Fibroblast of the aortic adventitia (primary cell): ENCODE data around the gene DDTL. TPM values are rescaled to one million over a fixed set of nuclear protein-coding genes. Genes with fewer than 3 reads are reported as not detected.
"Not testable (repeated sequence)": the region's sequence is repeated elsewhere in the genome, so short reads cannot be mapped to it uniquely, and the experiment has no call there.

Source experiments
- DNase-seq: peaks from one replicate; pipeline ENCODE4 v3.0.0-alpha.2; 2010; ENCODE audit warnings: low read depth
- H3K4me3 ChIP-seq: 2 replicates; pipeline ENCODE4 v1.5.1; 2011; ENCODE audit warnings: low read depth, mild to moderate bottlenecking, control low read depth, low read length, moderate library complexity
- total RNA-seq: library from RNA; depleted of rRNA; stranded (reverse); fragments of >200 nt; gene quantifications from 2 replicates; pipeline ENCODE4 v1.2.3, GENCODE V29; 2012; ENCODE audit warnings: low replicate concordance
- TF ChIP-seq, protein P1 (sequence below): IDR thresholded peaks from 2 replicates; pipeline ENCODE4 v1.5.1; 2011; ENCODE audit warnings: mild to moderate bottlenecking, low read length, control low read depth, inconsistent platforms; ENCODE audit not compliant: insufficient read depth

The DDTL gene
- 0.81 and 1.8 TPM in 2 replicates for total RNA-seq

DNA sequence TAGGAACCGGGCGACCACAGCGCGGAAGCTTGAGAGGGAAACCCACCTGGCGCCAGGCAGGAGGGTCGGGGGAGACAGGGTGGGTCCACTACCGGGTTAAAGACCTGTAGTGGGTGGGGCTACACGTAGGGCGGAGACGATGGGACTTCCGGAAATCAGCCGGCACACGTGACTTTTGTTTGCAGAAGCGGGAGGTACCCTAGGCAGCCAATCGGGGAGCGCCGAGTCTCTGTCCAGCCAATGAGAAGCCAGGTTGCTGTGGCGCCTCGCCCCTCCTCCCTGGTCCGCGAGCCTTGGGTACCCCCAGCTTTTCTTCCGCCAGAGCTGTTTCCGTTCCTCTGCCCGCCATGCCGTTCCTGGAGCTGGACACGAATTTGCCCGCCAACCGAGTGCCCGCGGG is at the start of gene DDTL:
DDTL (plus strand) TSS at position 321 of the 400 bp plus-strand sequence; CDS start at position 348, 27 bp downstream.
- H3K4me3 ChIP-seq, DNase-seq: not testable (repeated sequence)

GRCh38 chr22:23920267-23920611 is 46.4 kb upstream of the DDTL start:
- H3K4me3 ChIP-seq, DNase-seq: not testable (repeated sequence)

GRCh38 chr22:23921586-23922201 is 45.0 kb upstream of the DDTL start:
- H3K4me3 ChIP-seq = not testable (repeated sequence)
- DNase-seq = peak; percentile 22

- no peak for DNase-seq
- TF ChIP-seq, protein P1, sequence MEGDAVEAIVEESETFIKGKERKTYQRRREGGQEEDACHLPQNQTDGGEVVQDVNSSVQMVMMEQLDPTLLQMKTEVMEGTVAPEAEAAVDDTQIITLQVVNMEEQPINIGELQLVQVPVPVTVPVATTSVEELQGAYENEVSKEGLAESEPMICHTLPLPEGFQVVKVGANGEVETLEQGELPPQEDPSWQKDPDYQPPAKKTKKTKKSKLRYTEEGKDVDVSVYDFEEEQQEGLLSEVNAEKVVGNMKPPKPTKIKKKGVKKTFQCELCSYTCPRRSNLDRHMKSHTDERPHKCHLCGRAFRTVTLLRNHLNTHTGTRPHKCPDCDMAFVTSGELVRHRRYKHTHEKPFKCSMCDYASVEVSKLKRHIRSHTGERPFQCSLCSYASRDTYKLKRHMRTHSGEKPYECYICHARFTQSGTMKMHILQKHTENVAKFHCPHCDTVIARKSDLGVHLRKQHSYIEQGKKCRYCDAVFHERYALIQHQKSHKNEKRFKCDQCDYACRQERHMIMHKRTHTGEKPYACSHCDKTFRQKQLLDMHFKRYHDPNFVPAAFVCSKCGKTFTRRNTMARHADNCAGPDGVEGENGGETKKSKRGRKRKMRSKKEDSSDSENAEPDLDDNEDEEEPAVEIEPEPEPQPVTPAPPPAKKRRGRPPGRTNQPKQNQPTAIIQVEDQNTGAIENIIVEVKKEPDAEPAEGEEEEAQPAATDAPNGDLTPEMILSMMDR = no peak
- no peak overlapping the region for H3K4me3 ChIP-seq
Measured at GRCh38 chr22:23922921-23923320, 43.8 kb upstream of the DDTL start.

GRCh38 chr22:23925020-23925606 is 41.6 kb upstream of the DDTL start:
- TF ChIP-seq, protein P1 = no peak
- DNase-seq = no peak

DNA sequence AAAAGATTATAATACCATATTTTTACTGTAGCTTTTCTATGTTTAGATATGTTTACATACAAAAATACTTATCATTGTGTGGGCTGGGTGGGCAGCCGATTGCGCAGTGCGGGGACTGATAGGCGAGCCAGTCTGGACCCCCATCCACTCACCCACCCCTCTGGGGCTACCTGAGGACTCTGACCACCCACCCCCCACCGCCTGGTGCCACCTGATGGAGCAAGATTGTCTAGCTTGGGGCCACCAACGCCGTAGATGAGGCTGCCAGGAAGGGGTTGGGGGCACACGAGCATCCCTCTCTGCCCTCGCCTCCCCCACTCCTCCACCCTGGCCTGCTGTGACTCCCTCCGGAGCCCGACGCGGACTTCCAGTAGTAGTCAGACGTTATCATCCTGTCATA is 40.1 kb upstream of the DDTL start:
- no peak overlapping the region for H3K4me3 ChIP-seq
- no peak for DNase-seq
- TF ChIP-seq, protein P1 = no peak

More at GRCh38 chr22:23925020-23925606, 41.6 kb upstream of the DDTL start:
- H3K4me3 ChIP-seq = no peak overlapping the region

- no peak for DNase-seq
- no peak overlapping the region for H3K4me3 ChIP-seq
- TF ChIP-seq, protein P1 = no peak
Measured at GRCh38 chr22:23938328-23939016, 28.2 kb upstream of the DDTL start.

- TF ChIP-seq, protein P1 = no peak
- H3K4me3 ChIP-seq = no peak overlapping the region
- DNase-seq = no peak
Measured at GRCh38 chr22:23939017-23939357, 27.7 kb upstream of the DDTL start.

DNA sequence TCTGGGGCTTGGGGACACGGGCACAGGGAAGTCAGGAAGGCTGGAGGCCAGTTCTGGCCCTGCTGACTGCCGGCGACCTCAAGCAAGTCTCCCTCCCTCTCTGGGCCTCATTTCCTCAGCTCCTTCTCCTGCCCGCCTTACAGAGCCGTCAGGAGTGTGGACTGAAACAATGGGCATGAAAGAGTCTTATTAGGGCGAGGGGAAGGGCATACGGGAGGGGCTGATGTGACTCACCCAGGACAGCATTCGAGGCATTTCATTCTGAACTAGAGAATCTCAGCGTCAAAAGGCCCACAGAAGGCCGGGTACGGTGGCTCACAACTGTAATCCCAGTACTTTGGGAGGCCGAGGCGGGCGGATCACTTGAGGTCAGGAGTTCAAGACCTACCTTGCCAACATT is 26.5 kb upstream of the DDTL start:
- not testable (repeated sequence) for DNase-seq, H3K4me3 ChIP-seq

DNA sequence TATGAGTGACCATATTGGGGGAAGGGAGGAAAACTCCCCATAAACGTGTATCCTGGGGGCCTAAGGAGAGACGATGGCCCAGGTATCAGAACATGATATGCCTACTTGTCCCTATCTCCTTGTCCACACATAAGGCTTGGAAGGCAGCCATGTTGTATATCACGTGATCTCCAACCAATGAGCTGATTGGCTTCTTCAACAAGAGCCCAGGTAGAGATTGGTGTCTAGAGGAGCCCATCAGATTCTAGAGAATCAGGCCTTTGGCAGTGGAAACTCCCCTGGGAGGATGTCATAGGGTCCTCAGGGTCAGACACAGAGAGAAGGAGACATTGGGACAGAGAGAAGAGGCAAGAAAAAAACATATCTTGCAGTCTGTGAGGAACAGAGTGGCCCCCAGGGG is 19.3 kb upstream of the DDTL start:
- not testable (repeated sequence) for DNase-seq, H3K4me3 ChIP-seq

DNA sequence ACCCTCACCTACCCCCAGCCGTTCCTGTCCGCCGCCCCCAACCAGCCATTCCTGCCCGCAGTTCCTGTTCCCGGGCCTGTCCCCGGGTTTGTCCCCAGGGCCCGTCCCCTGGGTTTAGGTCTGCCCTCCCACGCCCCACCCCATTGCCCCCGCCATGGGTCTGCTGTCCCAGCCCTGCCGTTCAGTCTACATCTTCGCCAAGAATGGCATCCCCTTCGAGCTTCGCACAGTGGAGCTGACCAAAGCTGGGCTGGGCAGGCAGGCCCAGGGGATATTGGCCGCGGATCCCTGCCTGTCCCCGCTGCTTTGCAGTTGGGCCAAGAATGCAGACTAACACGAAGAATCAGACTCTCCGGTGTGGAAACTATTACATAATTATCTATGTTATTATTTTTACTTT is 16.9 kb upstream of the DDTL start:
- not testable (repeated sequence) for H3K4me3 ChIP-seq, DNase-seq

- peak; percentile 31 for DNase-seq
- H3K4me3 ChIP-seq = not testable (repeated sequence)
Measured at GRCh38 chr22:23951383-23951782, 15.3 kb upstream of the DDTL start.

- DNase-seq, H3K4me3 ChIP-seq: not testable (repeated sequence)
Measured at GRCh38 chr22:23952794-23953405, 13.8 kb upstream of the DDTL start.
